ENCODE results near the gene RAB36.

RAB36 gene

DNA sequence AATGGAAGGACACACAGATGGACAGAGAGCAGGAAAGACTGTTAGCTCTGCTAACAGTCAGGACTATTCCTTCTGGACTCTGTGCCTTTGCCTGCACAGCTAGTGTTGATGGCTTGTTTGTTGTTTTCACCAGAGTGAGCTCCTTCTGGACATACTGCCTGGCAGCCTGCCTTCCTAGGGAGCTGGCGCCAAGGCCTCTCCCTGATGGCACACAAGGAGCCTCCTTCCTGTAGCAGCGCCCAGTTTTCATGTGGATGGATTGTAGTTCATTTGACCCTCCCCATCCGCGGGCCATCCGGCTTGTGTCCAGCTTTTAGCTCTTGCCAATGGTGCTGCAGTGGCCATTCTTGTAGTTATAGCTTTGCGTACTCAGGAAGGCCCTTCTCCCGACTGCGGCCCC, 18.4 kb downstream of the RAB36 start:
- TF ChIP-seq TEAD4 (IDR thresholded peaks at IDR 0.05), result no peak
- TF ChIP-seq, protein P1, sequence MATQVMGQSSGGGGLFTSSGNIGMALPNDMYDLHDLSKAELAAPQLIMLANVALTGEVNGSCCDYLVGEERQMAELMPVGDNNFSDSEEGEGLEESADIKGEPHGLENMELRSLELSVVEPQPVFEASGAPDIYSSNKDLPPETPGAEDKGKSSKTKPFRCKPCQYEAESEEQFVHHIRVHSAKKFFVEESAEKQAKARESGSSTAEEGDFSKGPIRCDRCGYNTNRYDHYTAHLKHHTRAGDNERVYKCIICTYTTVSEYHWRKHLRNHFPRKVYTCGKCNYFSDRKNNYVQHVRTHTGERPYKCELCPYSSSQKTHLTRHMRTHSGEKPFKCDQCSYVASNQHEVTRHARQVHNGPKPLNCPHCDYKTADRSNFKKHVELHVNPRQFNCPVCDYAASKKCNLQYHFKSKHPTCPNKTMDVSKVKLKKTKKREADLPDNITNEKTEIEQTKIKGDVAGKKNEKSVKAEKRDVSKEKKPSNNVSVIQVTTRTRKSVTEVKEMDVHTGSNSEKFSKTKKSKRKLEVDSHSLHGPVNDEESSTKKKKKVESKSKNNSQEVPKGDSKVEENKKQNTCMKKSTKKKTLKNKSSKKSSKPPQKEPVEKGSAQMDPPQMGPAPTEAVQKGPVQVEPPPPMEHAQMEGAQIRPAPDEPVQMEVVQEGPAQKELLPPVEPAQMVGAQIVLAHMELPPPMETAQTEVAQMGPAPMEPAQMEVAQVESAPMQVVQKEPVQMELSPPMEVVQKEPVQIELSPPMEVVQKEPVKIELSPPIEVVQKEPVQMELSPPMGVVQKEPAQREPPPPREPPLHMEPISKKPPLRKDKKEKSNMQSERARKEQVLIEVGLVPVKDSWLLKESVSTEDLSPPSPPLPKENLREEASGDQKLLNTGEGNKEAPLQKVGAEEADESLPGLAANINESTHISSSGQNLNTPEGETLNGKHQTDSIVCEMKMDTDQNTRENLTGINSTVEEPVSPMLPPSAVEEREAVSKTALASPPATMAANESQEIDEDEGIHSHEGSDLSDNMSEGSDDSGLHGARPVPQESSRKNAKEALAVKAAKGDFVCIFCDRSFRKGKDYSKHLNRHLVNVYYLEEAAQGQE (IDR thresholded peaks at IDR 0.05; ENCODE audit: low read depth), result no peak

DNA sequence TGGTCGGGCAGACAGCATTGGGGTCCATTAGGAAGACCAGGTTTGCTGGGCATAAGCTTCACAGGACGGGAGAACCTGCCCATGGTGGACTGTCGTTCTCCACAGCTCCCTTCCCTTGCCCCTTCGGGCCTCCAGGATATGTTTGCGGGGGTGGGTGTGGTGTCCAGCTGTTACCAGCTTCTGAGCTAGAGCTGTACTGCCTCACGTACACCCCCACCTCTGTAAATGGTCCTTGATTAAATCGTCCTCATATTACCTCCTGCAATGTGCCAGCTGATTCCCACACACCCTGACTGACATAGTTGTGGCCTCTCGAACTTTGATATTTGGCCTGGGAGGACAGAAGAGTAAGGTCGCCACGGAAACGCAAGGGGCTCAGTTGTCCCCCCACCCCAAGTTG, 18.8 kb downstream of the RAB36 start:
- TF ChIP-seq TAF1 (IDR thresholded peaks at IDR 0.05; ENCODE audit: low read depth) (no peak), FOXM1 (IDR thresholded peaks at IDR 0.05; ENCODE audit: borderline replicate concordance, low read depth) (no peak), CEBPB (IDR thresholded peaks at IDR 0.05) (no peak), NFIC (IDR thresholded peaks at IDR 0.05) (no peak)
- TF ChIP-seq, protein P2, sequence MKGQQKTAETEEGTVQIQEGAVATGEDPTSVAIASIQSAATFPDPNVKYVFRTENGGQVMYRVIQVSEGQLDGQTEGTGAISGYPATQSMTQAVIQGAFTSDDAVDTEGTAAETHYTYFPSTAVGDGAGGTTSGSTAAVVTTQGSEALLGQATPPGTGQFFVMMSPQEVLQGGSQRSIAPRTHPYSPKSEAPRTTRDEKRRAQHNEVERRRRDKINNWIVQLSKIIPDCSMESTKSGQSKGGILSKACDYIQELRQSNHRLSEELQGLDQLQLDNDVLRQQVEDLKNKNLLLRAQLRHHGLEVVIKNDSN (IDR thresholded peaks at IDR 0.05), result no peak

DNA sequence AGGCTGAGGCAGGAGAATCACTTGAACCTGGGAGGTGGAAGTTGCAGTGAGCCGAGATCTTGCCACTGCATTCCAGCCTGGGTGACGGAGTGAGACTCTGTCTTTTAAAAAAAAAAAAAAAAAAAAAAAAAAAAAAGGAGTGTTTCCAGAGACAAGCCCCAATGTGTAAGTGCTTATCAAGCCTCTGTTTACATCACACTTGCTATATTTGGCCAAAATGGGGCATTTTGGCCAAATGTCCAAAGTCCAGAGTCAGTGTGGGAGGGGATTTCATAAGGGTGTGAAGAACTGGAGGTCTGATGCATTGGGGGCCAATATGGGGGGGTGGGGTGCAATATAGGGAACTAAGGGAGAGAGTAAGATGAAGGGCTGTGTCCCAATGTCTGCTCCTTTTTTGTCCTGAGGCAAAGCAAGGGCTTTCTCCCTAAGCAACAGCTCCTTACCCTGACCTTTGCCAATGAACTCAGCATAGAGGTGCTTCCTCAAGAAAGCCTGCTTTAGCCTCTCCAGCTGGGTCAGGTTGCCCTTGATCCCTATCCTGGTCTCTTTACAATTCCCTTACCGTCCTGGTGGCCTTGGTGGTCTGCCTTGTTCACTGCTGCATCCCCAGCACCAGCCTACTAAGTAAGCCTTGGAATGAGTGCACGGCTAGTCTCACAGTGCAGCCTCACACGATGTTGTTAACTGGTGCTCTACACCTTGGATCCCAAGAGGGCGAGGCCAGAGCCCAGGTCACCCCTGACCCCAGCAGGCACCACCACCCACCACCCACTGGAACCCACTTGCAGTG, 21.0 kb downstream of the RAB36 start:
- TF ChIP-seq CREB1 (IDR thresholded peaks at IDR 0.05; ENCODE audit: low read depth) (no peak), RAD21 (IDR thresholded peaks at IDR 0.05; ENCODE audit: low read depth) (no peak), NFIC (IDR thresholded peaks at IDR 0.05) (no peak), TEAD4 (IDR thresholded peaks at IDR 0.05) (no peak), FOXM1 (IDR thresholded peaks at IDR 0.05; ENCODE audit: borderline replicate concordance, low read depth) (no peak), TAF1 (IDR thresholded peaks at IDR 0.05; ENCODE audit: low read depth) (no peak), YY1 (IDR thresholded peaks at IDR 0.05; ENCODE audit: low read depth) (no peak), CEBPB (IDR thresholded peaks at IDR 0.05) (no peak), EGR1 (IDR thresholded peaks at IDR 0.05) (no peak), ZBTB7A (IDR thresholded peaks at IDR 0.05; ENCODE audit: low read depth) (no peak), TCF12 (IDR thresholded peaks at IDR 0.05; ENCODE audit: low read depth) (no peak), EP300 (IDR thresholded peaks at IDR 0.05; ENCODE audit: borderline replicate concordance) (no peak)
- TF ChIP-seq, protein P2 (IDR thresholded peaks at IDR 0.05), result no peak
- TF ChIP-seq, protein P1 (IDR thresholded peaks at IDR 0.05; ENCODE audit: low read depth), result no peak
- TF ChIP-seq, protein P3, sequence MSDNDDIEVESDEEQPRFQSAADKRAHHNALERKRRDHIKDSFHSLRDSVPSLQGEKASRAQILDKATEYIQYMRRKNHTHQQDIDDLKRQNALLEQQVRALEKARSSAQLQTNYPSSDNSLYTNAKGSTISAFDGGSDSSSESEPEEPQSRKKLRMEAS (IDR thresholded peaks at IDR 0.05), result no peak

DNA sequence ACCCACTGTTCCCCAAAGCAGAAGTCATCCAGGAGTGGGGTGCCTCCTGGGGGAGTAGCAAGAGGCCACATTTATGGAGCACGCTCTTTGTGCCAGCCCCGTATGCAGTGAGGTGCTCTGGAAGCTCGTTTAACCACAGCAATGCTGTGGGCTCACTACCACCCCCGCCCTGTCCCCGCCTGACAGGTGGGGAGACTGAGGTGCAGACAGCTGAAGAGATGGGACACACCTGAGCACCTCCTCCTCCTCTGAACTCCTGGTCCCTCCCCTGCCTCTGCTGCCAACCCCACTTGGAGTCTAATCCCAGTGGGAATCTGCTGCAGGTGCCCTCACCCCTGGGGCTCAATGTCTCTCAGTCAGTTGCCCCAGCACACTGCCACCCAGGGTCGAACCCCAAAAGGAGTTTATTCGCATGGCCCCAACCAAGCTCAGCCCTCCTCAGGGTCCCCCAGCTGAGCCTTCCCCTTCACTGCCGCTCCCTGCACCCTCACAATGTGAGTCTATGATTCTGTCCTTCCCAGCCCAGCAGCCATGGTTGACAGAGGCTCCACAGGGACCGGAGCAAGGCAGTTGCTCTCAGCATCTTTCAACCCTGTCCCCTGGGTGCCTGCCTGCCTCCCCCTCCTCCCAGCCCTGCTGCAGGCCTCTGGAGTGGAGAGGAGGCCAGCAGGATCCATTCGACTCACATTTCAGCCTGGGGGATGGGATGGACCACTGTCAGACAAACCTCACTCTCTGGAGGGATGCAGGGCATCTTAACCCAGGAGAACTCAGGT, 21.8 kb downstream of the RAB36 start:
- no peak for TF ChIP-seq TEAD4 (IDR thresholded peaks at IDR 0.05)
- TF ChIP-seq ZBTB7A (IDR thresholded peaks at IDR 0.05; ENCODE audit: low read depth), result no peak
- TF ChIP-seq EGR1 (IDR thresholded peaks at IDR 0.05), result no peak
- no peak for TF ChIP-seq NFIC (IDR thresholded peaks at IDR 0.05)
- TF ChIP-seq, protein P1 (IDR thresholded peaks at IDR 0.05; ENCODE audit: low read depth), result no peak
- TF ChIP-seq, protein P3 (IDR thresholded peaks at IDR 0.05), result no peak
